Measurements from ENCODE around the gene NPW.

The NPW gene

GRCh38 chr16:2015947-2016208 lies 3.7 kb upstream of the NPW start:
- TF ChIP-seq ZNF8 (CRISPR knock-in tag; IDR thresholded peaks at IDR 0.05), result no peak
- TF ChIP-seq ZC3H10 (CRISPR knock-in tag; IDR thresholded peaks at IDR 0.05), result no peak
- no peak for TF ChIP-seq CSDC2 (CRISPR knock-in tag; IDR thresholded peaks at IDR 0.05)
- no peak for TF ChIP-seq ARNTL (CRISPR knock-in tag; IDR thresholded peaks at IDR 0.05; ENCODE audit: borderline replicate concordance, low read depth)
- ATAC-seq, result no peak

GRCh38 chr16:2016407-2016922 lies 3.1 kb upstream of the NPW start:
- peak; percentile 29; the same call in 1 of the 3 replicates for ATAC-seq
- no peak for TF ChIP-seq RARB (CRISPR knock-in tag; IDR thresholded peaks at IDR 0.05)
- no peak for TF ChIP-seq TSHZ2 (CRISPR knock-in tag; IDR thresholded peaks at IDR 0.05)

GRCh38 chr16:2019921-2020831 lies 591 bp downstream of the NPW start:
- no peak for ATAC-seq
- TF ChIP-seq ZFP30 (CRISPR knock-in tag; IDR thresholded peaks at IDR 0.05) (no peak), ZC3H10 (CRISPR knock-in tag; IDR thresholded peaks at IDR 0.05) (no peak), ESRRG (CRISPR knock-in tag; IDR thresholded peaks at IDR 0.05) (no peak), ZNF70 (CRISPR knock-in tag; IDR thresholded peaks at IDR 0.05) (no peak), ZFP3 (CRISPR knock-in tag; IDR thresholded peaks at IDR 0.05) (no peak), PPARA (CRISPR knock-in tag; IDR thresholded peaks at IDR 0.05; ENCODE audit: borderline replicate concordance) (no peak), PATZ1 (CRISPR knock-in tag; IDR thresholded peaks at IDR 0.05; ENCODE audit: borderline replicate concordance) (no peak), GLIS3 (CRISPR knock-in tag; IDR thresholded peaks at IDR 0.05) (no peak), TCF4 (CRISPR knock-in tag; IDR thresholded peaks at IDR 0.05; ENCODE audit: borderline replicate concordance) (no peak), CSDC2 (CRISPR knock-in tag; IDR thresholded peaks at IDR 0.05) (no peak), ISL1 (CRISPR knock-in tag; IDR thresholded peaks at IDR 0.05) (no peak), CREB5 (CRISPR knock-in tag; IDR thresholded peaks at IDR 0.05; ENCODE audit: low read depth) (no peak), BACH2 (CRISPR knock-in tag; IDR thresholded peaks at IDR 0.05; ENCODE audit: borderline replicate concordance) (no peak), OSR1 (CRISPR knock-in tag; IDR thresholded peaks at IDR 0.05) (no peak), TOX (CRISPR knock-in tag; IDR thresholded peaks at IDR 0.05; ENCODE audit: borderline replicate concordance) (no peak), RARB (CRISPR knock-in tag; IDR thresholded peaks at IDR 0.05) (no peak), ARNTL (CRISPR knock-in tag; IDR thresholded peaks at IDR 0.05; ENCODE audit: borderline replicate concordance, low read depth) (no peak), POU6F1 (CRISPR knock-in tag; IDR thresholded peaks at IDR 0.05; ENCODE audit: borderline replicate concordance, low read depth) (no peak), ZNF8 (CRISPR knock-in tag; IDR thresholded peaks at IDR 0.05) (no peak), ZNF565 (CRISPR knock-in tag; conservative IDR thresholded peaks at IDR 0.05; ENCODE audit: low read depth) (no peak)

- TF ChIP-seq OSR1 (CRISPR knock-in tag; IDR thresholded peaks at IDR 0.05), result no peak
- TF ChIP-seq SNAI2 (CRISPR knock-in tag; IDR thresholded peaks at IDR 0.05), result no peak
- TF ChIP-seq TOX (CRISPR knock-in tag; IDR thresholded peaks at IDR 0.05; ENCODE audit: borderline replicate concordance), result no peak
- no peak for TF ChIP-seq RARB (CRISPR knock-in tag; IDR thresholded peaks at IDR 0.05)
- TF ChIP-seq ESRRG (CRISPR knock-in tag; IDR thresholded peaks at IDR 0.05), result no peak
- no peak for TF ChIP-seq POU6F1 (CRISPR knock-in tag; IDR thresholded peaks at IDR 0.05; ENCODE audit: borderline replicate concordance, low read depth)
- TF ChIP-seq ARNTL (CRISPR knock-in tag; IDR thresholded peaks at IDR 0.05; ENCODE audit: borderline replicate concordance, low read depth), result no peak
- TF ChIP-seq ISL1 (CRISPR knock-in tag; IDR thresholded peaks at IDR 0.05), result no peak
Observed at GRCh38 chr16:2022723-2023091, 3.1 kb downstream of the NPW start.

More at GRCh38 chr16:2022723-2023091, 3.1 kb downstream of the NPW start:
- ATAC-seq, result peak; percentile 81
